IPS-11a (cell line): ENCODE data around the gene MCTP1.

Experiments
- H3K4me3 ChIP-seq: one replicate; pipeline ENCODE4 v1.5.1; 2013; ENCODE audit warnings: low read depth, low read length, control low read depth

The MCTP1 gene

DNA sequence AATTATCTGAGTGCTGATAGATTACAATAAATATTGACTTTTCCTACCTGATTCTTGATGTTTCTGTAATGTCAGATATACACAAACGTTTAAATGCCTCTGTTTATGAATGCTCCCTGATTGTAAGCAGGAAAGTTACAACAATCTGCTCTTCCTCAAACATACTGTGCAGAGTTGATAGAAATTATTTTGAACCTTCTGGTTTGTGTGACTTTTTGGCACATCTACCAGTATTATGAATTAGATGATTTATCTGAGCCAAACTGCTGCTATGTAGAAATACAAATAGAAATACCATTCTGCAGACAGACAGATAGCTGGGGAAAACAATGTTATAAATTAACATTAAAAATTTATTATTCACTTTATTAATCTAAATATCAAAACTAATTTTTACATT, 553.4 kb downstream of the MCTP1 start:
- no peak overlapping the region for H3K4me3 ChIP-seq

DNA sequence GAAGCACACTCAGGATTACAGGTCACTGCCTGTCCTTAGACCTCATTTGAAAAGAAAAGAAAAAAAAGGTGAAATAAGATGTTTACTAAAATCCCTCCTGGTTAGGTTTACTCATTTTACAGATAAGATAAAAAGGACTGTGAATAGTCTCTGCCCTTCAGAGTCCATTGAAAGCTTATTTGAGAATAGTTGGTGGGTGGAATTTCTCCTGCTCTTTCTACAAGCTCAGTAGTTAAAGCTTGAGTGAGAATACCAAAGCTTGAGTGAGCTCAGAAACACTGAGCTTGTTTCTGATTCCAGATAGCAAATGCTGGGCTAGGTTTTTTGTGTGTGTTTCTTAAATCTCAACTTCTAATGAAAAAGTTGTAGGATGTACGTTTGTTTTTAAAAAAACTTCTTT, 559.8 kb downstream of the MCTP1 start:
- H3K4me3 ChIP-seq: no peak overlapping the region

- no peak overlapping the region for H3K4me3 ChIP-seq
These were observed 569.1 kb downstream of the MCTP1 start for GRCh38 chr5:94715768-94716167.

- no peak overlapping the region for H3K4me3 ChIP-seq
These were observed 573.1 kb downstream of the MCTP1 start for GRCh38 chr5:94711785-94712184.

DNA sequence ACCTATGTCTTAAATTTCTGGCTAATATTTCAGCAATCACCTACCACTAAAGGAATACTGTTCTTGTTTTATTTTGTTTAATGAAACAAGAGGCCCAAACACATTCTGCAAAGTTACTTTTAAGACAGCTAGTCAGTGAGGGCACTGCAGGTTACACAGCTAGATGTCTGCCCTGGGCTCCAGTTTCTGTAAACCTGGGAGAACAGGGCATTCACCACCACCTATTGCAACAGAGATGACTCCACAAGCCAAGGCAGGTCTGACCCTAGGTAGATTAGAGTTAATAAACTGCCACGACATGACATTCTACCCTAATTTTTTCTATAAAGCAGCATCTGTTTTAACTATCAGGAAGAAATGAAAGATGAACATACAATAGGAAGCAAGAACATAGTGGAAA, 575.6 kb downstream of the MCTP1 start:
- no peak overlapping the region for H3K4me3 ChIP-seq

GRCh38 chr5:94707359-94707758, 577.5 kb downstream of the MCTP1 start:
- no peak overlapping the region for H3K4me3 ChIP-seq

- H3K4me3 ChIP-seq: no peak overlapping the region
These were observed 579.5 kb downstream of the MCTP1 start for GRCh38 chr5:94705427-94705826.

- H3K4me3 ChIP-seq: no peak overlapping the region
These were observed 582.2 kb downstream of the MCTP1 start for GRCh38 chr5:94702729-94703128.

GRCh38 chr5:94700592-94700991, 584.3 kb downstream of the MCTP1 start:
- H3K4me3 ChIP-seq: no peak overlapping the region

GRCh38 chr5:94699562-94699961, 585.3 kb downstream of the MCTP1 start:
- H3K4me3 ChIP-seq: no peak overlapping the region

- H3K4me3 ChIP-seq: no peak overlapping the region
These were observed 586.7 kb downstream of the MCTP1 start for GRCh38 chr5:94698197-94698596.

GRCh38 chr5:94694671-94695070, 590.2 kb downstream of the MCTP1 start:
- no peak overlapping the region for H3K4me3 ChIP-seq

- H3K4me3 ChIP-seq: no peak overlapping the region
These were observed 591.0 kb downstream of the MCTP1 start for GRCh38 chr5:94693845-94694370.

DNA sequence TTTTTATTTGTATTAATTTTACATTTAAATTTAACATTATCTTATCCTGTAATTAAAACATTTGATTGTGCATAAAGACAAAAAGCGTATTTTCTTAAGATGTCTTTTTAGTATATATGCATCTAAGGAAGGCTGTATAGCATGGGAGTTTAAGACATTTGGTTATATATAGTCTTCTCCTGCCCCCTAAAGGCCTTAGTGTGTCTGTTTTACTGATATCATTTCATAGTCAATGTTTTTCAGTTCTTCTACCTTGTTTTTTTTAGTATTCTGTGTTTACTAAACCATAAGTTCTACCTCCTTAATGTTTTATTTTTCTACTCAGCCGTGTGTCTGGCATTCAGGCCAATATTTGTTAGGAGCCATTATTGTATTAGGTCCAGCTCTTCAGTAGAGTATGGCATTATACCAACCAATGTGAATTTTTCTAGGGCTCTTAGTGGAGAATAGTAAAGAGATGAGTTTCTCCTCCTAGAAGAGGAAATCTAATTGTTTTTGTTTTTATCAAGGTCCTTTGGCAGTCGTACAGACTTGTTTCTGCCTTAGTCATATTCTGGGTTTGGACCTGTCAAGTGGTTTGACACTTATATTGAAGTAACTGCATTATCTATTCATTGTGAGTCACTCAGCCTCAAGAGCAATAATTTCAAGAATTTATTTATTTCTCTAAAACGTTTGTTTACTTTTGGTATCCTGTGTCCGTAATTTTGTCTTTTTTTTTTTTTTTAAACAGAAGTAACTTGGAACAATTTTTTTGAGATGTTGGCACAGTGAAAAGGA, 591.7 kb downstream of the MCTP1 start:
- H3K4me3 ChIP-seq: no peak overlapping the region

- H3K4me3 ChIP-seq: no peak overlapping the region
These were observed 592.3 kb downstream of the MCTP1 start for GRCh38 chr5:94692581-94692980.

- H3K4me3 ChIP-seq: no peak overlapping the region
These were observed 592.9 kb downstream of the MCTP1 start for GRCh38 chr5:94691949-94692348.

DNA sequence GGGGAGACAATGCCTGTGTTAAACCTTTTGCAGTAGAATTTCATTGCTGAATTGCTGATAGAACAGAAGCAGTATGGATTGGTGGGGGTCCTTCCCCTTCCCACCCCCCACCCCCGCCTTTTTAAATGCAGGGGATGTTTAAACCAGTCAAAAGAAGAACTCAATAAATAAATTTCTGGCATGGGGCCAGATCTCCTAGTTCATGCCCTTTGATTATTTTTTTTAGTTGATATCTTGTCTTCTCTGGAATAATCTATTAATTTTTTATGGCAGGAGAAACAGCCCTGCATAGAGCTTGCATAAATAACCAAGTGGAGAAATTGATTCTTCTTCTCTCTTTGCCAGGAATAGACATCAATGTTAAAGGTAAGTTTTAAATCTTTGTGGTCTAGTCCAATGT, 593.6 kb downstream of the MCTP1 start:
- H3K4me3 ChIP-seq: no peak overlapping the region

- H3K4me3 ChIP-seq: no peak overlapping the region
These were observed 594.1 kb downstream of the MCTP1 start for GRCh38 chr5:94690778-94691177.

DNA sequence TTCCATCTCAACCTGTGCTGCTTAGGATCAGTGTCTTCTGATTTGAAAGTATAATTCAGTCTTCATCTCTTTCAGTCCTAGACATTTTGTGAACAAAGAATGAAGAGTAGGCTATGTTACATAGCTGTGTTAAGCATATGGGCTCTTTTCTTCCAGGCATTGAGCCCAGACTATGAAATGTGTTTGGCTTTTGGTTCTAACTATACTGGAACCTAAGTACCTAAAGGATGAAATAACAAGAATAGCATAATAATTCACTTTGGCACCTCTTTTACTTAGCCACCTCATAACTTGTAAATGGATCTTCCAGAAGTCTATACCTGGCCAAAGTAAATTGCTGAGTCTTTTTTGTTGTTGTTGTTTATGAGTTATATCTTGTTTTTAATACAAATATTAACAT, 595.0 kb downstream of the MCTP1 start:
- H3K4me3 ChIP-seq: no peak overlapping the region

DNA sequence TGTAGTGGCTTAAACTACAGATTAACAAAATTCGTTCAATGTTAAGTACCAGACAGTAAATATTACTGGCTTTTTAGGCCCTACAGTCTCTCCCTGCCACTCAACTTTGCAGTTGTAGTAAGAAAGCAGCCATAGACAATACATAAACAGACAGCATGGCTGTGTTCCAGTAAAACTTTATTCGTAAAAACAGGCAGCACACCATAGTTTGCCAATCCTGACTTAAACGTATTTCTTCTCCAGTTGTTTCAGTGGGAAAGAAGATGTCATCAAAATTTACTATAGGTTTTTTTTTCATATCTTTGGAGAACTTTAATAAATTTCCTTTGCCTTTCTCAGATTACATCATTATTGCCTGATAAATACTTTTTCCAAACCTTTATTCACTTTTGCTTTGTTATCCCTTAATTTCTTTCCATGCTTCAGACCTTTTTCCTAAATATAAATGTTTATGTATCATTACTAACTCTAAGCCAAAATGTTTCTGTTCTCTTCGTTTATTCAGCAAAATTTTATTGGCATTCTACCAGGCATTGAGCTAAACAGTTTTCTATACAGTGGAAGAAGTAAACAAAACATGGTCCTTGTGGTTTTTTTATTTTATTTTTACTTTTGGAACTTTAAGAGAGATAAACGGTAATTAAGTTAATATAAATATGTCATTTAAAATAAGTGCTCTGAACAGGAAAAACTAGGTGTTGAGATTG, 601.9 kb downstream of the MCTP1 start:
- no peak overlapping the region for H3K4me3 ChIP-seq

- no peak overlapping the region for H3K4me3 ChIP-seq
These were observed 608.8 kb downstream of the MCTP1 start for GRCh38 chr5:94675965-94676618.
